GM21360 (cell line): ENCODE results near the gene PGRMC1.
"Not testable (repeated sequence)": the region's sequence is repeated elsewhere in the genome, so short reads cannot be mapped to it uniquely, and the experiment has no call there.

Experiments used
- ATAC-seq: cut with Tn5 transposase; IDR thresholded peaks from one replicate; pipeline ENCODE4 v1.9.1; 2021; ENCODE audit warnings: mild to moderate bottlenecking, moderate library complexity; ENCODE audit not compliant: unreplicated experiment

The PGRMC1 gene

DNA sequence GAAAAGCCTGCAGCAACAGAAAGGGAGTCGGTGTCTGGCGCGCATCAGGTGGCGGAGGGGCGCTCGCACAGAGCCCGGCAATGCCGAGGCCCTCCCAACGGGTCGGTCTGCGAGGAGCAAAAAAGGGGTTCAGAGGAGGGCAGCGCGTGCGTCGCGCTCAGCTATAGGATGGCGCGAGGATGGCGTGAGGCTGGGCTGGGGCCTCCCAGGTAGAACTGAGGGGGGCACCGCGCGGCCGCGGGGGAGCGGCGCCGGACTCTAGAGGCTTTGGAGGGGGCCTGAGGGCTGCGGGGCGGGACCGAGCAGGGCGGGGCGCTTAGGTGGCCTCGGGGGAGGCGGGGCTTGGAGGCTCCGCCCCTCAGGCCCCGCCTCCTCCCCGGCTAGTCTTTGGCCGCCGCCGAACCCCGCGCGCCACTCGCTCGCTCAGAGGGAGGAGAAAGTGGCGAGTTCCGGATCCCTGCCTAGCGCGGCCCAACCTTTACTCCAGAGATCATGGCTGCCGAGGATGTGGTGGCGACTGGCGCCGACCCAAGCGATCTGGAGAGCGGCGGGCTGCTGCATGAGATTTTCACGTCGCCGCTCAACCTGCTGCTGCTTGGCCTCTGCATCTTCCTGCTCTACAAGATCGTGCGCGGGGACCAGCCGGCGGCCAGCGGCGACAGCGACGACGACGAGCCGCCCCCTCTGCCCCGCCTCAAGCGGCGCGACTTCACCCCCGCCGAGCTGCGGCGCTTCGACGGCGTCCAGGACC is at the start of gene PGRMC1:
PGRMC1 (plus strand) TSS at position 414 of the 751 bp plus-strand sequence; CDS start at position 493, 79 bp downstream.
- peak; percentile 89 for ATAC-seq

GRCh38 chrX:119186763-119187162 is 49.3 kb upstream of the PGRMC1 start:
- ATAC-seq, result no peak

- ATAC-seq, result no peak
Measured at GRCh38 chrX:119187298-119187697, 48.8 kb upstream of the PGRMC1 start.

DNA sequence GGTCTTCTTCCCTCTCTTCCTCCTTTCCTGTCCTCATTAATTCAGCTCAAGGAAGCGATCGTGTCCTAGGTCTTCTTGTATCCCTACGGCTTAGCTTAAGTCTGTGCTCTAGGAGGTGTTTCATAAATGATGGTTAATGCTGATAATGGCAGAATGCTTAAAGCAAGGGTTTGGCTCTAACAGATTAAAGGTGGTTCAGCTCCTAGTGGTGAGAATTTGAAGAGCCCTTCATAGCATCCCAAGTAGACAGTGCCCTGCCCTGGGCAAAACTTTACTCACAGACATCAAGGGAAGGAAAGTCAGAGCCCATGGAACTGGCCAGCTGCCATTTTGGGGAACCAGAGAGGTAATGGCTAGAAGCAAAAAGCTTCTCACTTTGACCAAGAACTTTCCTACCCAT is 47.0 kb upstream of the PGRMC1 start:
- no peak for ATAC-seq

- ATAC-seq, result no peak
Measured at GRCh38 chrX:119189595-119189994, 46.5 kb upstream of the PGRMC1 start.

- no peak for ATAC-seq
Measured at GRCh38 chrX:119190091-119190681, 45.9 kb upstream of the PGRMC1 start.

DNA sequence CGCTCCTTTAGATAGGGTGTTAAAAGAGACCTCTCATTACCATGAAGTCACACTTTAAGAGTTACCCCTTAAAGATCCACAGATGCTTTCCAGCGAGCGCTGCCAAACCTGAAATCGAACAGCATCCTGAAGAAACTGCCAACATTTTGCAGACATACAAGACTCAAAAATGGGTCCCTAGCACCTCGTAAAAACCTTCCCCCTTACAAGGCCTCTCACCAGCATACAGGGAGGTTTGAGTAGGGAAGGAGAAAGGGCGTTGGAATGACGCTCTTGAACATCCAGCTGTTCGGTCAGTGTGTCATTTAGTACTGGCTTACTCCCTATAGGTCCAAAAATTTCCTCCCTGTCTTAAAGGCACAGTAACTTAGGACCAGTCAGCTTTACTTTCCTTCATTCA is 45.3 kb upstream of the PGRMC1 start:
- no peak for ATAC-seq

DNA sequence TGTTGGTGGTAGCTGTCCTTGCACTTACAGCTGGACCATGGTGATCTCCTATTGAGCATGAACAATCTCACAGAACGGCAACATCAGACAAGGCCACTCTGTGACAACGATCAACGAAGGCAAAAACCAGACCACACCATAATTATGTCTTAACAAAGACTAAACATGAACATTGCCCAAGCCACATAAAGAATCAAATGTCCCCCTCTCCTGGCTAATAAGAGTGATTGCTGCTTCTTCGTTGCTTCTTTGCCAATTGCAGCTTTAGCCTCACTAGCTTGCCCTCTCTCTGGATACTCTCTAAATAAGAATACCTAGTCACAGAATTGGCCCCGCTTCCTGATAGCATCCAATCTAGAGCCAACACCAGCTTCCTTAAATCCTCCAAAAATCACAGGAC is 41.5 kb upstream of the PGRMC1 start:
- ATAC-seq, result no peak

DNA sequence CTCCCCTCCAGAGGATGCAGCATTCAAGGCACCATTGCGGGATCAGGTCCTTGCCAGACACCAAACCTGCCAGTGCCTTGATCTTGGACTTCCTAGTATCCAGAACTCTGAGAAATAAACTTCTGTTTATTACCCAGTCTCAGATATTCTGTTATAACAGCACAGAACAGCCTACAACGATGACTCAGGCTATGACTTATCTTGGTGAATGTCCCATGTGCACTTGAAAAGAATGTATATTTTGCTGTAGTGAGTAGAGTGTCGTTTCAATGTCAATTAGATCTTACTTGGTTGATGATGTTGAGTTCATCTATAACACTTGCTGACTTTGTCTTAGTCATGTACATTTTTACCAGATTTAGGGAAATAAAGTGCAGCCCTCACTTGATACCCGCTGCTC is 34.5 kb upstream of the PGRMC1 start:
- ATAC-seq, result no peak

GRCh38 chrX:119206203-119206602 is 29.9 kb upstream of the PGRMC1 start:
- ATAC-seq, result no peak

- not testable (repeated sequence) for ATAC-seq
Measured at GRCh38 chrX:119207483-119207882, 28.6 kb upstream of the PGRMC1 start.

- no peak for ATAC-seq
Measured at GRCh38 chrX:119208401-119209057, 27.6 kb upstream of the PGRMC1 start.

- not testable (repeated sequence) for ATAC-seq
Measured at GRCh38 chrX:119210931-119211648, 25.0 kb upstream of the PGRMC1 start.

DNA sequence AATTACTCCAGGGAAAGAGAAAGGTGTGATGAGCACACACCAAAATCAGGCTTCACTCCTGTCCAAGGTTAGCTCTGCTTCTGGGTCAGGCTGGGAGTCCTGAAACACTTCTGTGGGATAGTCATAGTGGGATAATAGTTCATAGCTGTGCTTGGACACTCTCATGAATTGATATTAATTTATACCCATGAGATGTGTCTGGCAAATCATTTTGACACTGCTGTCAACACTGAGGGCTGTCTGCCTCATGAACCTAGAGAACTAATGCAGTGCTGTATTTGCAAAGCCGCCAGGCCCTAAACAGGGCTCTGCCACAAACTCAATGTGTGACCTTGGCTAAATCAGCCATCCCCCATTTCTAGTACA is 24.5 kb upstream of the PGRMC1 start:
- no peak for ATAC-seq

DNA sequence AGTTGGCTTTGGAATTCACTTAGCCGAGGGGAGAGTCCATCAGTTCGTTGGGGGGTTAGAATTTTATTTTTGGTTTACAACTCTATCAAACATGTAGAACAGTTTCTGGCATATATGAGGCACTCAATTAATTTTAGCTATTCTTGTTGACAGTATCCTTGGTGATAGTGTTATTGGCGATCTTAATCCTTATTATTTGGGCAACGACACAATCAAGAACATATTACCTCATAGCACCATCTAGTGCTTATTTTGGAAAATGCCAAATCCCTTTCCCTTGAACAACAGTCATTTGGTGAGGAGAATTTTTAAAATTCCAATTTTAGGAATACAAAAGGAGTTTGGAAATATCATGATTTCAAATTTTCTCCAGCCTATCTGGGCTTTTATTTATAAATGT is 17.9 kb upstream of the PGRMC1 start:
- no peak for ATAC-seq

DNA sequence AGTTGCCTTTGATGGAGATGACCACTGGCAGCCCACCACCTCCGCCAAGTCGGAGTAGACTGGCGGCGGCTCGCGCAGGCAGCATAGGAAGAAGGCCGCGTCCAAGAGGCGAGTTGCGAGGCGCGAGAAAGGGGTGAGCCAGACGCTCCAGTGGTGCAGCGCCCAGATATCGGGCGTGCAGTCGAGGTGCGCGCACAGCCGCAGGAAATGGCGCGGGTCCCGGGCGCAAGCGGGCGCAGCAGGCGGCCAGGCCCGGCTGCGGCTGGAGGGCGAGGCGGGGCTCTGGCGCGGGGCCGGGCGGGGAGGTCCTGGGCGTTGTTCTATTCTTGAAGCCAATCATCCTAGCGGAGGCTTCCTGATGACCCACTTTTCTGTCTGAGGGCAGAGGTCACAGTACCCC is 13.2 kb upstream of the PGRMC1 start:
- no peak for ATAC-seq

DNA sequence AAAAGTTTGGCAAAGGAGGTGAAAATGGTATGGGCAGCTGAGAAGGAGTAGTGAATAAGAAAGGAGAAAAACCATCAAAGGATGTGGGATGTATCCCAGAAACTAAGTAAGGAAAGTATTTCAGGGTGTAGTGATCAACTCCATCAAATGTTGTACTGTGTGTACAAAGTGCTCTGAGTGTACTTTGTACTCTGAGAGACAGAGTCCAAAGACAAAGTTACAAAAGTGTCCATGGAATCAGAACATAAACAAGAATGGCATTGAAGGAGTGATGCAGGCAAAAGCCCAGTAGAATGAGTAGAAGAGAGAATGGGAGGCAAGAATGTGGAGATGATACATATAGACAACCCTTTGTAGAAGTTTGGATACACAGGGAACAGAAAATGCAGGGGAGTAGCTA is 12.3 kb upstream of the PGRMC1 start:
- no peak for ATAC-seq

DNA sequence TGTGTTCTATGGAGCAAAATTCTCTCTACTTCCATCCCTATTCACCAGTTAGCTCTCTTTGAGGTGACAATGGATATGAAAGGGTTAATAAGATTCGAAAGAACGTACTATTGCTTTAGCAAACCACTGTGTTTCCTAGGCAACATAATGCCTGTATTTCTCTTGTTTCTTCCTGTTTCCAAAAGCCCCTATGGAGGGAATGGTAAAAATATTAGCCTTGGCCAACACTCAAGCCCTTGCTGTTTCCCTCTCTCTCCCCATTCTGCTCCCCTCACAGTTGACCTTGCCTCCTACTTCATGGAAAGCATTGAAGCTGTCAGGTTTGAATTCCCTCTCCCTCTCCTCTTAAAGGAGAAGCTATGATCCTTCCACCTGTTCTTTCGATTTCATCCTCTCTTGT is 9.6 kb upstream of the PGRMC1 start:
- ATAC-seq, result no peak

DNA sequence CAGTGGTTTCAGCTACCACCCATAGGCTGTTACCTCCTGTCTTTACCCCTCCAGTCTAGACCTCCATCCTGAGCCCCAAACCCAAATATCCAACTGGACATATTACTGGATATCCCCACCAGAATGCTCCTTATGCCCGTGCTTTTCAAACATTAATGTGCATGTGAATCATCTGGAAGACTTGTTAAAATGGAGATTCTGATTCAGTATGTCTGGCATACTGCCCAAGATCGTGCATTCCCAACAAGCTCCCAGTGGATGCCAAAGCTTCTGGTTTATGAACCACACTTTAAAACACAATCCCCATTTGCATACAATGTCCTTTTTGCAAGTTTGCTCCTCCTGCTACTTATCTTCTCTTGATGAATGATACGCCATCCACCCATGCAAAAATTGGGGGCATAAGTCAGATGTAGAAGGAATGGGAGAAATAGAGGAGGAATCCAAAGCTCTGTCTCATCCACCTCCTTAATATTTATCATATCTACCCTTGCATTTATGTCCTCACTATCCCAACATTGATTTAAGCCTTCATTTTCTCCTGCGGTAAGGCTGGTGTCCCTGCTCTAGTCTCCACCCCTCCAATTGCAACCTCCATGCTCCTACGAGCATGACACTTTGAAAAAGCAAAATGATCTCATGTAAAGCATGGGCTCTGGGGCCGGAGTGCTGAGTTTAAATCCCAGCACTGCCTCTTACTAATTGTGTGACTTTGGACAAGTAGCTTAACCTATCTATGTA is 7.4 kb upstream of the PGRMC1 start:
- no peak for ATAC-seq

- no peak for ATAC-seq
Measured at GRCh38 chrX:119229253-119229615, 6.9 kb upstream of the PGRMC1 start.

DNA sequence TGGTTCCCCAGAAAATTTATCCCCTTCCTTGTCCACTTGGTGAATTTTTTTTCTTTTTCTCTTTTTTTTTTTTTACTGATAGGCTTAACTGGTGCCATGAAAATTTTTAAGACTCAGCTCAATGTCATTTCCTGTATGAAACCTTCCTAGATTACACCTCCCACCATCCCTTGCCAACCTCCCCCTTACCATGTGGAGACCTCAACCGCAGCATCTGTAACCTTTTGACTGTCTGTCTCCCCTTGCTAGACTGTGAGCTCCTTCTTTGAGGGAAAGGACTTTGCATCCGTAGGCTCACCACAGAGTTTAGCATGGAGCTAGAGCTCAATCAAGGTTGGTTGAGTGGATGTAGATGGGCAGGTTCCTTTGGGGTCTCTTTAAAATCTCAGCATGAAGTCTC is 5.2 kb upstream of the PGRMC1 start:
- ATAC-seq, result no peak
